Adrenal gland (tissue), 5 donors: ENCODE measurements around the gene ASB10.

ENCODE experiments used
- CTCF ChIP-seq, 6 experiments: fragments of 450-650 bp in 4 of 6; fragments of 200-600 bp in 2 of 6; sonication (generic) in 1 of 6; IDR thresholded peaks; 1 replicate in 5 of 6; 2 replicates in 1 of 6; pipeline versions ENCODE4 v1.5.1 to v1.8.0; 2016 to 2021; ENCODE audit warnings: antibody characterized with exemption in 6 of 6, mild to moderate bottlenecking in 2 of 6, moderate library complexity in 1 of 6
- POLR2A ChIP-seq, 2 donors: fragments of 450-650 bp; IDR thresholded peaks; one replicate each; pipeline ENCODE4 v1.6.1; 2017; ENCODE audit warnings: antibody characterized with exemption in 2 of 2, mild to moderate bottlenecking in 2 of 2, moderate library complexity in 1 of 2
- donor health status: DM: no; HTN: no; CAD: no.

- no peak for TF ChIP-seq CTCF (IDR thresholded peaks at IDR 0.05)
- TF ChIP-seq POLR2A (IDR thresholded peaks at IDR 0.05), result no peak
Measured at GRCh38 chr7:151208253-151208862, 21.3 kb upstream of the ASB10 start.
